ENCODE measurements around the gene CLCN1. TPM values are rescaled to one million over a fixed set of nuclear protein-coding genes. Genes with fewer than 3 reads are reported as not detected.

Gene CLCN1
- polyA plus RNA-seq, 3 donors, result 0.07 TPM; not detected in 2

DNA sequence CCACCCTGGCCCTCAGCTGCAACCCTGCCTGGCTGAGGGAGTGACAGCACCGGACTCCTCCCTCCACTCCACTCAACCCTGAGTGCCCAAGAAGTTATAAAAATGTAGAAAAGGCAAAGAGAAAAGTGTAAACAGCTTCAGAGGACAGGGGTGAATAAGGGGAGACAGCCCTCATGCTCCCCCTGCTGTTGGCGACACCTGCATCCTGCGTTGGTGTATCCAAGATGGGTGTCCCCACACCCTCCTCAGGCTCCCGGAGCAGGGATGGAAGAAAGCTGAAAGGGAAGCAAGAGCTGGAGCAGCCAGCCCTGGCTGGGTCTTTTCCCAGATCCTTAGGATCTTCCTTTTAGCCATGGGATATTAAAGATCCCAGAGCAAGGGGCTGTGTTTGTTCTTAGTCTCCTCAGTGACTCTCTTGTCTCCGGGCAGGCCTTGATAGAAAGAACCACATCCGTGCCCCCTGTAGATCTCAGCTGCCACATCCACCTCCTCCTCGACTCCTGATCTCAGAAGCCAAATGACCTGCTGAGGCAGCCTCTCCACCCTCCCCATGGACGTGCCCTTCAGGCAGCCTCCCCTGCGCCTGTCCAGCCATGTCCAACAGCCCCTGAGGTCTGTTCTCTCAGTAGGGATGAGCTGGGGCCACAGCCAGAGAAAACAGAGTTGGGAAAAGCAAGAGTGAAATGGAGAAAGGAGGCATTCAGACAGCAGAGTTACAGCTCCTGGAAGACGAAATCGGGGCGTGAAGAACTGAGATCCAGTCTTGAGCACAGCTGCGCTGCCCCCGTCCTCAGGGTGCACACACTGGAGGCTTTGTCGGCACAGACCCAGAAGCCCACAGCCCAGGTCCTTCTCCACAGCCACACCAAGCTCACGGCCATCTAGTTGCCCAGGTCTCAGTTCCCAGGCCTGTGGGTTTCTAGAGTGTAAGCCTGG, 39.8 kb downstream of the CLCN1 start:
- WGBS, 3 donors, result 88 to 91% (median 91%) methylated on average over 16 of the region's 16 CpGs
- no peak overlapping the region for H3K27ac ChIP-seq (ENCODE audit: low read depth, low read length)

- no peak overlapping the region for H3K27ac ChIP-seq (ENCODE audit: low read depth, low read length)
- WGBS, 3 donors, result 88 to 95% (median 95%) methylated on average over 13 of the region's 13 CpGs
These were observed 40.6 kb downstream of the CLCN1 start for GRCh38 chr7:143356414-143357050.

- 82 to 93% (median 92%) methylated on average over 12 of the region's 12 CpGs for WGBS, 3 donors
- H3K27ac ChIP-seq (ENCODE audit: low read depth, low read length), result no peak overlapping the region
These were observed 42.7 kb downstream of the CLCN1 start for GRCh38 chr7:143358626-143359025.

- WGBS, 3 donors, result 63 to 81% (median 74%) methylated on average over 11 of the region's 11 CpGs
These were observed 44.0 kb downstream of the CLCN1 start for GRCh38 chr7:143359771-143360353.

GRCh38 chr7:143360788-143361551, 45.1 kb downstream of the CLCN1 start:
- WGBS, 3 donors, result 31 to 57% (median 52%) methylated on average over 19 of the region's 19 CpGs
- no peak overlapping the region for H3K27ac ChIP-seq (ENCODE audit: low read depth, low read length)

More at GRCh38 chr7:143359771-143360353, 44.0 kb downstream of the CLCN1 start:
- H3K27ac ChIP-seq (ENCODE audit: low read depth, low read length), result no peak overlapping the region

- H3K27ac ChIP-seq (ENCODE audit: low read depth, low read length), result no peak overlapping the region
- WGBS, 3 donors, result 1 to 5% (median 4%) methylated on average over 41 to 46 of the region's 46 CpGs
These were observed 45.7 kb downstream of the CLCN1 start for GRCh38 chr7:143361552-143362130.

- H3K27ac ChIP-seq (ENCODE audit: low read depth, low read length), result no peak within 1 kb of the TSS
These were observed 46.5 kb downstream of the CLCN1 start, which contains the start of gene FAM131B for GRCh38 chr7:143362131-143363015. Gene FAM131B (minus strand): TSS chr7:143362713. CDS start chr7:143362603, 110 bp downstream.

GRCh38 chr7:143363016-143363937, 47.4 kb downstream of the CLCN1 start:
- no peak overlapping the region for H3K27ac ChIP-seq (ENCODE audit: low read depth, low read length)
- 42 to 50% (median 50%) methylated on average over 19 of the region's 19 CpGs for WGBS, 3 donors

More at GRCh38 chr7:143362131-143363015, 46.5 kb downstream of the CLCN1 start, which contains the start of gene FAM131B:
- WGBS, 3 donors, result 1 to 2% (median 1%) methylated on average over 41 to 103 of the region's 112 CpGs

GRCh38 chr7:143367972-143368371, 52.1 kb downstream of the CLCN1 start:
- WGBS, 3 donors, result 83 to 90% (median 86%) methylated on average over 4 of the region's 4 CpGs
- H3K27ac ChIP-seq (ENCODE audit: low read depth, low read length), result no peak overlapping the region

GRCh38 chr7:143368387-143368786, 52.5 kb downstream of the CLCN1 start:
- WGBS, 3 donors, result 97 to 100% (median 100%) methylated on average over 1 of the region's 1 CpG
- no peak overlapping the region for H3K27ac ChIP-seq (ENCODE audit: low read depth, low read length)

- 78 to 87% (median 84%) methylated on average over 12 of the region's 12 CpGs for WGBS, 3 donors
- no peak overlapping the region for H3K27ac ChIP-seq (ENCODE audit: low read depth, low read length)
These were observed 54.1 kb downstream of the CLCN1 start for GRCh38 chr7:143369678-143370651.

DNA sequence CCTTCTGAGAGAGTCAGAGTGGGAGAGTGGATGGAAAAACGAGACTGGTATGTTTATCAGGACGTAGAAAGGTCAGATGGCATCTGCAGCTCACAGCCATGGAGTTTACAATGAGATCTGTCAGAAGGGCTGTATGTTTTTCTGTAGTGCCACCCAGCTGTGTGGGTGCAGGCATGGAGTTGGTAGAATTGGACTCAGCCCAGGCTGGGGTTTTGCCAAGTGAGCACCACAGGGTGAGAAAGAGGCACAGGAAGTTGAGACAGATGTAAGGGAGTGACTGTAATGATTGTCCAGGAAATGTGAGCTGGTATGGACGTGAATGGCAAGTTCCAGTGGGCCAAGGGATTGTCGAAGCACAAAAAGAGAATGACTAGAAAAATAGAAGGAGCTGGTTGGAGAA, 56.2 kb downstream of the CLCN1 start:
- H3K27ac ChIP-seq (ENCODE audit: low read depth, low read length), result no peak overlapping the region

DNA sequence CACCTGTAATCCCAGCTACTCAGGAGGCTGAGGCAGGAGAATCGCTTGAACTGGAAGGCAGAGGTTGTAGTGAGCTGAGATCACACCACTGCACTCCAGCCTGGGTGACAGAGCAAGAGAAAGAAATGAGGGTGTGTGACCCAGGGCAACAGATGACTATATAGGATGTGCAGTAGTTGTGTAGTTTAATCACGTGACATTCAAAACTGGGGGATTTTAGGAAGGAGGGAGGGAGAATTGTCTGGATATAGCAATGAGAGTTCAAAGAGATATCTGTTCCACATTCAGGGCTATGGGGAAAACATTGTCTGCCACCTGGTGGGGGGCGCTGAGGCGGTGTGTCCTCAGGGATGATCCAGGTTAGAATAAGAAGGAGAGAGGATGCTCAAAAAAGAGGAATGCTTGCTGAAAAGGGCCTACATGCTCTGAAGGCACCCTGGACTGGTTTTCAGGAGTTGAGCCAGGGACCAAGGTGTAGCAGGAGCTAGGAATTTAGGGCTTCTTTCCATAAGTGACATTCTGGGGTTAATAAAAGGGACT, 57.4 kb downstream of the CLCN1 start:
- 83 to 92% (median 89%) methylated on average over 4 of the region's 4 CpGs for WGBS, 3 donors

More for the DNA sequence above, 56.2 kb downstream of the CLCN1 start:
- WGBS, 3 donors, result 39 to 47% (median 47%) methylated on average over 4 of the region's 4 CpGs

GRCh38 chr7:143374561-143374960, 58.6 kb downstream of the CLCN1 start:
- 55 to 84% (median 67%) methylated on average over 5 of the region's 5 CpGs for WGBS, 3 donors
- H3K27ac ChIP-seq (ENCODE audit: low read depth, low read length), result no peak overlapping the region

More for the DNA sequence above, 57.4 kb downstream of the CLCN1 start:
- H3K27ac ChIP-seq (ENCODE audit: low read depth, low read length), result no peak overlapping the region
